IPS DF 19.7 (cell line): ENCODE results near the gene ZBTB16.

Experiments
- DNase-seq: peaks from one replicate; pipeline ENCODE4 v3.0.0-alpha.2; 2013; ENCODE audit warnings: low read depth, low spot score

Gene ZBTB16

GRCh38 chr11:114209343-114209742 lies 149.8 kb downstream of the ZBTB16 start:
- no peak for DNase-seq

GRCh38 chr11:114209904-114210303 lies 150.4 kb downstream of the ZBTB16 start:
- no peak for DNase-seq

GRCh38 chr11:114211444-114212121 lies 152.1 kb downstream of the ZBTB16 start:
- DNase-seq, result no peak

- DNase-seq, result no peak
Measured at GRCh38 chr11:114213622-114214021, 154.1 kb downstream of the ZBTB16 start.

GRCh38 chr11:114215428-114215827 lies 155.9 kb downstream of the ZBTB16 start:
- DNase-seq, result no peak

- DNase-seq, result no peak
Measured at GRCh38 chr11:114215871-114216795, 156.6 kb downstream of the ZBTB16 start.

GRCh38 chr11:114216796-114217180 lies 157.3 kb downstream of the ZBTB16 start:
- DNase-seq, result no peak

- DNase-seq, result no peak
Measured at GRCh38 chr11:114218508-114218907, 159.0 kb downstream of the ZBTB16 start.

- no peak for DNase-seq
Measured at GRCh38 chr11:114219559-114220349, 160.2 kb downstream of the ZBTB16 start.

GRCh38 chr11:114221037-114221436 lies 161.5 kb downstream of the ZBTB16 start:
- DNase-seq, result no peak

GRCh38 chr11:114225661-114226060 lies 166.2 kb downstream of the ZBTB16 start:
- DNase-seq, result no peak

GRCh38 chr11:114226356-114226755 lies 166.8 kb downstream of the ZBTB16 start:
- no peak for DNase-seq

- DNase-seq, result no peak
Measured at GRCh38 chr11:114228435-114229411, 169.2 kb downstream of the ZBTB16 start.

- no peak for DNase-seq
Measured at GRCh38 chr11:114230031-114230704, 170.7 kb downstream of the ZBTB16 start.

GRCh38 chr11:114232400-114233059 lies 173.0 kb downstream of the ZBTB16 start:
- DNase-seq, result no peak

GRCh38 chr11:114233755-114234154 lies 174.2 kb downstream of the ZBTB16 start:
- no peak for DNase-seq

GRCh38 chr11:114236829-114237228 lies 177.3 kb downstream of the ZBTB16 start:
- DNase-seq, result no peak

GRCh38 chr11:114237321-114238280 lies 178.1 kb downstream of the ZBTB16 start:
- DNase-seq, result no peak

- DNase-seq, result no peak
Measured at GRCh38 chr11:114239753-114240161, 180.2 kb downstream of the ZBTB16 start.
